Esophagus muscularis mucosa (tissue), 4 donors: Measurements from ENCODE around the gene RPS4Y2.

Experiments
- EP300 ChIP-seq: sonication (generic); formaldehyde crosslinking; IDR thresholded peaks from one replicate; pipeline ENCODE4 v1.6.1; 2017; ENCODE audit warnings: antibody characterized with exemption
- POLR2A ChIP-seq: fragments of 450-650 bp; IDR thresholded peaks from one replicate; pipeline ENCODE4 v1.6.1; 2017; ENCODE audit warnings: antibody characterized with exemption, moderate library complexity, mild to moderate bottlenecking, low read depth
- TF ChIP-seq, protein P1 (sequence below), 3 experiments: fragments of 200-600 bp in 2 of 3; fragments of 450-650 bp in 1 of 3; sonication (generic) in 2 of 3; IDR thresholded peaks; one replicate each; pipeline ENCODE4 v1.5.1; 2017 to 2019; ENCODE audit warnings: antibody characterized with exemption in 3 of 3, mild to moderate bottlenecking in 2 of 3, moderate library complexity in 1 of 3

DNA sequence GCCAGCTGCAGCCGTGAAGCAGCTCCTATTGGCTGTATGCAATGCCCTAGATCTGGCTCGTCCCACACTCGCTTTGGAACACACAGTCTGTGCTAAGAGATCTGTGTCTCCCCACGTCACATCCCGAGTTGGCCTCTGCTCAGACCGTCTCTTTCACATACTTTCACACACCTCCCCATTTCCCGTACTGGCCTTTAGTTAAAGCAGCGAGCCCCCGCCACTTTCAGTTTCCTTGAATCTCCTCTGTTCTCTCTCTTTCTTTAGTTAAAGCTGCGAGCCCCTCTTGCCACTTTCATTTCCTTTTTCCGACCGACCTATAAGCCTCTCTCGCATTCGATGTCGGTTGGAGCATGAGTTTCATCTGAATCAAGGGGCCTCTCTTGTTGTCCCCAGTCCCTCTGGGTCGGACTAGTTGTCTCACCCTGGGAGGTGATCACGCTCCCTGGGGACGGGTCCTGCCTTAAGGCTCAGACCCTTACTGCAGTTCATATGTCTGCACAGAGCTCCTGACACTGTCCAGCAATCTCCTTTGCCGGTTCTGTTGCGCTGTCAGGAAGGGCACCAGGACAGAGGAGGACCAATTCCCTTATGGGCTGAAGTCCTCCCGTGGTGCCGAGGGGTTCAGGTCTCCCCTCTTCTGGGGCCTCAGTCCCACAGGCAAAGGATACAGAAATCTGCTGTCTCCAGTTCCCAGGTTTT lies 42.6 kb downstream of the RPS4Y2 start:
- TF ChIP-seq, protein P1, sequence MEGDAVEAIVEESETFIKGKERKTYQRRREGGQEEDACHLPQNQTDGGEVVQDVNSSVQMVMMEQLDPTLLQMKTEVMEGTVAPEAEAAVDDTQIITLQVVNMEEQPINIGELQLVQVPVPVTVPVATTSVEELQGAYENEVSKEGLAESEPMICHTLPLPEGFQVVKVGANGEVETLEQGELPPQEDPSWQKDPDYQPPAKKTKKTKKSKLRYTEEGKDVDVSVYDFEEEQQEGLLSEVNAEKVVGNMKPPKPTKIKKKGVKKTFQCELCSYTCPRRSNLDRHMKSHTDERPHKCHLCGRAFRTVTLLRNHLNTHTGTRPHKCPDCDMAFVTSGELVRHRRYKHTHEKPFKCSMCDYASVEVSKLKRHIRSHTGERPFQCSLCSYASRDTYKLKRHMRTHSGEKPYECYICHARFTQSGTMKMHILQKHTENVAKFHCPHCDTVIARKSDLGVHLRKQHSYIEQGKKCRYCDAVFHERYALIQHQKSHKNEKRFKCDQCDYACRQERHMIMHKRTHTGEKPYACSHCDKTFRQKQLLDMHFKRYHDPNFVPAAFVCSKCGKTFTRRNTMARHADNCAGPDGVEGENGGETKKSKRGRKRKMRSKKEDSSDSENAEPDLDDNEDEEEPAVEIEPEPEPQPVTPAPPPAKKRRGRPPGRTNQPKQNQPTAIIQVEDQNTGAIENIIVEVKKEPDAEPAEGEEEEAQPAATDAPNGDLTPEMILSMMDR (IDR thresholded peaks at IDR 0.05), result no peak
- TF ChIP-seq EP300 (no peak), POLR2A (no peak)
